HG02610 (cell line): ENCODE measurements around the gene MTFP1.
A peak's percentile ranks its signal among the peaks of the same experiment; 100 is the strongest.

Source experiments
- ATAC-seq: cut with Tn5 transposase; IDR thresholded peaks from one replicate; pipeline ENCODE4 v1.9.1; 2021; ENCODE audit warnings: mild to moderate bottlenecking, moderate library complexity; ENCODE audit not compliant: unreplicated experiment

Gene MTFP1, protein sequence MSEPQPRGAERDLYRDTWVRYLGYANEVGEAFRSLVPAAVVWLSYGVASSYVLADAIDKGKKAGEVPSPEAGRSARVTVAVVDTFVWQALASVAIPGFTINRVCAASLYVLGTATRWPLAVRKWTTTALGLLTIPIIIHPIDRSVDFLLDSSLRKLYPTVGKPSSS

DNA sequence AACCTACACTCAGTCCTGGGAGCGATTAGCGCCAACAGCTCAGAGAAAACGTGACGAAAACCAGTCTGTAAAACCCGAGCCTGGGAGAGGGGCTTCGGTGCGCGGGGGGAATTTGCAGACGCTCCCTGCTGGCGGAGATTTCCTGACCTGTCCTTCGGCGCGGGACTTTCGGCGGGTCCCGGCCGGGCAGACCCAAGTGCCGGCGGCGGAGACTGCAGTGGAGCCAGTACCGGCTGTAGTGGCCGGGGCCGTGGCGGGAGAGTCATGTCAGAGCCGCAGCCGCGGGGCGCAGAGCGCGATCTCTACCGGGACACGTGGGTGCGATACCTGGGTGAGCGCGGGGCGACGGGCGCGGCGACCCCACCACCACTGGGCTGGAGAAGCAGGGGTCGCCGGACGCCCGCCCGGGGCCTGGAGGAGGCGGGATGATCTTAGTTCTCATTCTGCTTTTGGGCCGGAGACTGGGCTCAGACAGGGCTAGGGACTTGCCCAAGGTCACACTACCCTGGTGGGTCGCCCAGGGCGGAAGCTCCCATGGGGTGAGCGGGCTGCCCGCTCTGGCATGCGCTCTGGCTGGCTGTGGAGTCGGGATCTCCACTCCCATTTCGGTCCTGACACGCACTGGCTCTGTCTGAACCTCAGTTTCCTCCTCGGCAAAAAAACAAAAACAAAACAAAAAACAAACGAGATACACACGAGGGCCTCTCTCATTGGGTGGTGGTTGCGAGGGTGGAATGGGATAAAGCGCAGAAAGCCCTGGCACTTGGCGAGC is at the start of gene MTFP1:
Gene MTFP1, plus strand, starts transcription at position 153 of the 772 bp plus-strand sequence. Its CDS starts 112 bp downstream, at position 265.
- ATAC-seq, result no peak

GRCh38 chr22:30380011-30380410 is 45.6 kb upstream of the MTFP1 start:
- ATAC-seq, result no peak

- no peak for ATAC-seq
These were observed 44.3 kb upstream of the MTFP1 start for GRCh38 chr22:30381264-30381663.

GRCh38 chr22:30382340-30382739 is 43.2 kb upstream of the MTFP1 start:
- no peak for ATAC-seq

GRCh38 chr22:30383061-30383460 is 42.5 kb upstream of the MTFP1 start:
- no peak for ATAC-seq

DNA sequence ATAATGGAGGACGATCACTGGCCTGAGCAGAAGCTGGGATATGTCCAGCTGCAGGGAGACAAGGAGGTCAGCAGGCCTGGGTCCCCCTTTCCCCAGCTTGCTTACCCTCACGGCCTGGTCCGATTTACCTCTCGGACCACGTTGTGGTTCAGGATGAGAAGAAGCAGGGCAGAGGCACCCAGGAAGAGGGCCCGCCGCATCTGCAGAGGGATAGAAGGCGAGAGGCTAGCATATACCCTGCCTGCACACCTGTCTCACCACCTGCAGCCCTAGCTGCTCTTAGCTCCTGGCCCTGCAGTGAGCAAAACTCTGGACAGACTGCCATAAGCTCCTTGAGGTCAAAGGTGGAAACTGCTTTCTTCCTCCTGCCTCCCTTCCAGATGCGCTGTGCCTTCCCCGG is 39.6 kb upstream of the MTFP1 start:
- no peak for ATAC-seq

- ATAC-seq, result no peak
These were observed 39.0 kb upstream of the MTFP1 start for GRCh38 chr22:30386608-30386959.

DNA sequence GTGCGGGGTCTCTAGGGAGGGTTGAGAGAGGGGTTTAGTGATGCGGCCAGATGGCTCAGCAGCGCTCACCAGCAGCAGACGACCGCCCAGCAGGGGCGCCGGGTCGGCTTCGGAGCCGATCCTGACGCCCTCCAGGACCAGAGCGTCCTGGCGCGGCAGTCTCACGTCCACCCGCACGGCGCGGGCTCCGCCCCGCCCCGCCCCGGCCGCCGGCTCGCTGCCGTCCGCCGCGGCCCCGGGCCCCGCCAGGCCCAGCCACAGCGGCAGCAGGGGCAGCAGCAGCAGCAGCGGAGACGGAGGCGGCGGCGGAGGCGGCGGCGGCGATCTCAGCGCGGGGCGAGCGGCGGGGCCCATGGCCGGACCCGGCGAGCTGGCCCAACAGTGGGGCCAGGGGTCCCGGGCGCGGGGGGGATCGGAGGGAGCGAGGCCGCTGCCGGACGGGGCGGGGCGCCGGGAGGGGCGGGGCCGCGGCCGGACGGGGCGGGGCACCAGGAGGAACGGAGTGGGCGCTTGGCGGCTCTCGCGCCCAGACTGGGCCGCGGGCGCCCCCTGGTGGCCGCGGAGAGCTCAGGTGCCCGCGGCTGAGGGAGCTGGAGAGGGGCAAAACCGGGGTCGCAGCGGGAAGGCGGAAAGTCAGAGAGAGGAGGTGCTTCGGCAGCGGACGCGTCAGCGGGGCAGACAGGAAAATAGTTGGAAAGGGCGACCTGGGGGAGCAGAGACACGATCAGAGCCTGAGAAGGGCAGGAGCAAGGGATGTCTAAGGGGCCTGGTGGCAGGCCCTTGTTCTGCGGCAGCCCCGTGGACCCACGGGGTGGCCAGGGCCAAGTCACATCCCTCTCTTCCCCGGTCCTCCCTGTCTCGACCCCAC is 38.4 kb upstream of the MTFP1 start, which contains the start of gene RNF215:
Gene RNF215, minus strand, starts transcription at position 452 of the 868 bp plus-strand sequence. Its CDS starts 98 bp downstream, at position 354.
- peak; percentile 61 for ATAC-seq

DNA sequence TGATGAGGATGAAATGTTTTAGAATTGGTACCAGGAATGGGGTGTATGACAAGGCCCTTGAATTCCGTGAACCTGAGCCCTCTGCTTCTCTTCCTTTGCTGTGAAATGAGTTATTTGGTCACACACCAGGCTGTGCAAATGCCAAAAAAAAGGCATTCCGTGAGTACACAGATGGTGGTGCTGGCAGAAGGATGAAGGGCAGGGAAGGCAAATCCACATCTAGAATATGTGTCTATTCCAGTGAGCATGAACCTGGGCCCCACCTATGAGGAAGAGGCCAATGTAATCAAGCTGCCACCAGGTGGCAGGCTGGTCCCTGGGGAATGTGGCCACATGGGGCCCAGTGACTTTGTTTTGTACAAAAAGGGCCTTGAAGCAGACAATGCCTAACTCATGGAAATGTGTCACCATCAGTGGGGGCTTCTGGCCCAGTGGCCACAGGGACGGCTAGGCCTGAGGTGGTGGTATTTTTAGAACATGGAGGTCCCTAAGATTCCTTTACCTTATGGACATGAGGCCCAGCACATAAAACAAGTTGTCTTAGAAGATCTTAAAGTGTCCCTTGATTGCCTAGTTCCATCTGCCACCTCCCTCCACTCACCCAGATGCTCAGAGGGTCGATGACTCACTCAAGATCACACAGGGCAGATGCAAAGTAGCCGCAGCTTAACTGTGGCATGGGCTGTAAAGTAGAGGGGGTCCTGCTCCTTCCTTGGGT is 34.4 kb upstream of the MTFP1 start:
- ATAC-seq, result peak; percentile 40

- ATAC-seq, result no peak
These were observed 32.8 kb upstream of the MTFP1 start for GRCh38 chr22:30392661-30393321.

DNA sequence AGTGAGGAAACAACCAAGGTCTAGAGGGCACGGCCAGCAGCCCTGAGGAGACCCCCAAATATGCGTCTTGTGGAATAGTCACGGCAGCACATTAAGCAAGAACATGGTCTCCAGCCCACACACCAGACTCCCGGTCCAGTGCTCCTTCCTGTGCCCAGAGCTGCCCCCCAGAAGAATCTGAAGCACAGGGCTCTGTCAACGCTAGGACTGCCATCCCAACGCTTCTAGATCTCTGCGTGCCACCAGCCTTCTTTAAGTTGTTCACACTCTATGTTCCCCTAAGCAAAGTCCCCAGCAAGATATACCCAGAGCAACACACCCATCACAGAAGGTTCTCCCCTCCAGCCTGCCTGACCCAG is 32.3 kb upstream of the MTFP1 start:
- no peak for ATAC-seq

GRCh38 chr22:30393885-30394284 is 31.7 kb upstream of the MTFP1 start:
- ATAC-seq, result no peak

DNA sequence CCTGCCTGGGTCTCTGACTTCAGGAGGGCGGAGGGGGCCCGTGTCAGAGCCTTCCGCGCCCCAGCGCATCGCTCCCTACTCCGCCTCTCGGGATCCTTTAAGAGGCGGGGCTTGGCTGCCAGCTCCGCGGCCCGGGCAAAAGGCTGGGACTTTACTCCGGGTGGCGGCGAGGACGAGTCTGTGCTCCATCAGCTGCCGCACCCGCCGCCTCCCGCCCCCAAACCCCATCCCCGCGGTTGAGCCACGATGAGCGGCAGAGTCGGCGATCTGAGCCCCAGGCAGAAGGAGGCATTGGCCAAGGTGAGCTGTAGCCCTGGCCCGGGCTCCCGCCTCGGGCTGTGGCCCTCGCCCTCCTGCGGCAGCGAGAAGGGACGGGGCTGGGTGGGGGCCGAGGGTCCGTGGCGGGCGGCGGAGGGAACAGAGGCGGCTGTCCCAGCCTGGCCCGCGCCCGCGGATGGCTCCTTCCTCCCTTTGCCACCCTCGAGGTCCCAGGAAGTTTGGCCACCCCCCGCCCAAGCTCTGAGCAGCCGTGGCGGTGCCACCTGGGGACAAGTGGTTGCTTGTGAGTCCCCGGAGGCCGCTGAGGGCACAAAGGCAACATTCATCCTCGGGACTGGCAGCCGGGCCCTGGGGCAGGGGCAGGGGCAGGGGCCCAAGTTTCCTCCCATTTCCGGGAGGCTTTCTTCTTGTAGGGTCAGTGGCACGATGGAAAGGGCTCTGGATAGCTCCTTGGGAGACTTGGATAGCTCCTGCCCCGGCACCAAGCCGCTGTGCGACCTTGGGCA is 28.5 kb upstream of the MTFP1 start, which contains the start of gene SEC14L2:
Gene SEC14L2, plus strand, starts transcription at position 148 of the 785 bp plus-strand sequence. Its CDS starts 99 bp downstream, at position 247.
- ATAC-seq, result no peak

- ATAC-seq, result no peak
These were observed 27.6 kb upstream of the MTFP1 start for GRCh38 chr22:30397656-30398635.

- ATAC-seq, result no peak
These were observed 26.6 kb upstream of the MTFP1 start for GRCh38 chr22:30398685-30399680.

DNA sequence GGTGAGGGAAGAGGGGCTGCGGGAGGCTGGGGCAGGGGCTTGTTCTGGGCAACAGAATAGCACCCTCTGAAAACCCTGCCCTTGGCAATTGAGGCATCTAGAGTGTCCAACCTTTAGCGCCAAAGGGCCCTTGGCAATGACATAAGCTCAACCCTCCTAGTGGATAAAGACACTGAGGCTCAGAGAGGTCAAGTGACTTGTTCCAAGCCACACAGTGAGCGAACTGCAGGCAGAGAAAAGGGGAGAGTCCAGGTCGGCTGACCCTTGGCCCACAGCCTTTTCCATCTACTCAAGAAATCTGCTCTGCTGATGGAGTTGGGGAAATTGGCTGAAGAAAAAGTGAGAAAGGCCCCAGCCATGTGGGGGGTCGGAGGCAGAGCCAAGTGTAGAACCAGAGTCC is 25.9 kb upstream of the MTFP1 start:
- ATAC-seq, result no peak

DNA sequence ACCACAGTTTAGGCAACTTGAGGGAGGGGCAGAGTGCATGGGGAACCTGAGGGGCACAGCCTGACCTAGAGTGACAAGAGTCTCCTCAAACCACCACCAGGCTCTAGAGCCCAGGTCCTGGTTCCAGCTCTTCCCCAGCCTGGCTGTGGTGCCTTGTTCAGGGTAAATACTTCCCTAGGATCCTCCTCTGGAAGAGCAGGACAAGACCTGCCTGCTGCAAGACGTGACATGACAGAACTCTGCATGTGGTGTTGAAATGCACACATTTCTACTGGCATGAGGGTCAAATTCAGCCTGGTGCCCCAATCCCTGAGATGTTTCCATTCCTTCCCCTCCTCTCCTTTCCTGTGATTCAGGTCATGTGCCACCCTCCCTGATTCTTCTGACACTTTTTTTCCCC is 25.4 kb upstream of the MTFP1 start:
- ATAC-seq, result no peak
